ENCODE measurements around the gene BAZ1B. TPM values are rescaled to one million over a fixed set of nuclear protein-coding genes. Genes with fewer than 3 reads are reported as not detected.
"Not testable (repeated sequence)": the region's sequence is repeated elsewhere in the genome, so short reads cannot be mapped to it uniquely, and the experiment has no call there.

Gene BAZ1B
- total RNA-seq, 4 donors from 2014 or later = 55.3 to 72.2 (median 66.2) TPM

DNA sequence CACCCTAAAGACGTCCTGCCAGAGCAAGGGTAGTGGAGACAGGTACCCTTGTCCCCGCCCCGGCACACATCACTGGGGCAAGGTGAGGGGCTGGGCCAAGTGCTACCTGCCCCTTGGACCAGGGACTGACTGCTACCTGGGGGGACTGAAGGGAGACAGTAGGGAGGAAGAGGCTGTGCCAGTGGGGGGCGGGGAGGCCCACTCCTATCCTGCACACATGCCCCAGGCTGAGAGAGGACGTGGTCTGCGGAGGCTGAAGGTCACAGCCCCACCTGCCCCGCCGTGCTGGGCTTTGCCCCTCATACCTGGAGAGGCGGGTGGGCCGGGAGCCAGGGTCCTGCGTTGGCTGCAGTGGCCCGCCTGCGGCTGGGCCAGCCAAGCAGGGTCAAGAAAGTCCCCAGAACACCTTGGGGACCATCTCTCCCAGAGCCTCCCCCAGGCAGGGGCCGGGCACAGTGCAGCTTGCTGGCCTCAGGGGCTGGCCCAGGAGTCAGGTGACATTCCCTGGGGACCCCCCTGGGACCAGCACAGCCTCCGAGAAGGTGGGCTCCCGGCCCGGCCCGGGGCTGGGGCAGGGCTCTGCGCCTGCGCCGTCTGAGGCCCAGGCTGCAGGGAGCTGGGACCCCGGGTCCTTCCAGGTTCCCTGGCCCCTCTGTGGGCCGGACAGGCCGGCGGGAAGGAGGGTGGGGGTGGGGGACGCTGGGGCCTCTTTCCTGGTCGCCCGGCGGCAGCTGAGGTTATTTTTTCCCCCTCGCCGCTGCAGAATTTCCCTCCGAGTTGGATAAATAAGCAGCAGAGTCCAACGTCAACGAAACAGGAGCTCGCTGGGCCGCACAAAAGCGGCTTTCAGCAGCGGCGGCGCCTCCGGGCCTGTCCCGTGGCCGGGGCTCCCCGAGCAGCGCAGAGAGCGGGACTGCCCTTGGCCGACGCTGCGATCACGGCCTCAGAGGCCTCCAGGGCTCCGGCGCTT lies 98.3 kb downstream of the BAZ1B start:
- Histone ChIP-seq H3K4me1 (peaks cover 4 to 18% (median 12%) of the 10 kb centered on the region in 4 donors), H3K4me3 (peak overlapping the region; percentile 45 to 49 (median 48)), H3K27me3 (peaks cover 0 to 5% (median under 1%) of the 10 kb centered on the region in 4 donors), H3K36me3 (no peaks in the 10 kb centered on the region), H3K27ac (replicated peaks in 1 of 4) (peak overlapping the region in 3 of 4 donors; percentile 7 to 42 (median 39)), H3K9me3 (no peaks in the 10 kb centered on the region)
- intact Hi-C loops (cut with DNase I) = no loop called here
- 33% methylated on average over 32 of the region's 52 CpGs for WGBS
- TF ChIP-seq POLR2A (IDR thresholded peaks at IDR 0.05; ENCODE audit: low read depth) = no peak
- no peak for DNase-seq (ENCODE audit: extremely low spot score)

DNA sequence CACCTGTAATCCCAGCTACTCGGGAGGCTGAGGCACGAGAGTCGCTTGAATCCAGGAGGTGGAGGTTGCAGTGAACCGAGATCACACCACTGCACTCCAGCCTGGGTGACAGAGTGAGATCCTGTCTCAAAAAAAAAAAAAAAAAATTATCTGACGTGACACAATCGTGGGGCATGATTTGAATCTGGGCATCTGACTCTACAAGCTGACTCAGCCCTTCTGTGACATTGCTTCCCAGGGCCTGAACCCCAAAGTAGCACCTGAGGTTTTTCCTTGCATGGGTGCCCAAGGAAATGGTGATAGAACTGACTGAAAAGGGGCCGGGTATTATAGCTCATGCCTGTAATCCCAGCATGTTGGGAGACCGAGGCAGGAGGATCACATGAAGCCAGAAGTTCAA lies 101.5 kb downstream of the BAZ1B start:
- H3K27ac ChIP-seq (replicated peaks in 1 of 4); H3K36me3 ChIP-seq; DNase-seq (ENCODE audit: extremely low spot score); intact Hi-C loops (cut with DNase I); H3K9me3 ChIP-seq; H3K27me3 ChIP-seq; H3K4me3 ChIP-seq: not testable (repeated sequence)
- peaks cover 4 to 16% (median 12%) of the 10 kb centered on the region in 4 donors for H3K4me1 ChIP-seq
- 79% methylated on average over 8 of the region's 8 CpGs for WGBS

DNA sequence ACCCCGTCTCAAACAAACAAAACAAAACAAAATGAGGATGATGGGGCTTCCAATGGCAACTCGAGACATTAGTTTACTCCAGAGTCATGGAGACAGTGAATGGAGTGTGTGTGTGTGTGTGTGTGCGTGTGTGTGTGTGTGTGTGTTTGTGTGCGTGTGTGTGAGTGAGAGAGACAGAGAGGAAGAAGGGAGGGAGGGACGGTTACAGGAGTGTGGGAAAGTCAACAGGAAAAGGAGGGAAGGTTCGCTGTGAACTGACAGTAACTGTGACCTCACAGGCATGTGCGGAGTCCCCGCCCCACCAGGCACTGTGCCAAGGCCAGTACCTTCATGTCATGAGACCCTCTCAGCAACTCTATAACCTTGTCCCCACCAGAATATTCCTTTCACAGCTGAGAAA lies 102.1 kb downstream of the BAZ1B start:
- WGBS = 32% methylated on average over 6 of the region's 8 CpGs
- H3K27ac ChIP-seq (replicated peaks in 1 of 4); intact Hi-C loops (cut with DNase I); H3K4me3 ChIP-seq; DNase-seq (ENCODE audit: extremely low spot score); H3K9me3 ChIP-seq; H3K27me3 ChIP-seq; H3K36me3 ChIP-seq: not testable (repeated sequence)
- H3K4me1 ChIP-seq = peaks cover 4 to 16% (median 12%) of the 10 kb centered on the region in 4 donors

DNA sequence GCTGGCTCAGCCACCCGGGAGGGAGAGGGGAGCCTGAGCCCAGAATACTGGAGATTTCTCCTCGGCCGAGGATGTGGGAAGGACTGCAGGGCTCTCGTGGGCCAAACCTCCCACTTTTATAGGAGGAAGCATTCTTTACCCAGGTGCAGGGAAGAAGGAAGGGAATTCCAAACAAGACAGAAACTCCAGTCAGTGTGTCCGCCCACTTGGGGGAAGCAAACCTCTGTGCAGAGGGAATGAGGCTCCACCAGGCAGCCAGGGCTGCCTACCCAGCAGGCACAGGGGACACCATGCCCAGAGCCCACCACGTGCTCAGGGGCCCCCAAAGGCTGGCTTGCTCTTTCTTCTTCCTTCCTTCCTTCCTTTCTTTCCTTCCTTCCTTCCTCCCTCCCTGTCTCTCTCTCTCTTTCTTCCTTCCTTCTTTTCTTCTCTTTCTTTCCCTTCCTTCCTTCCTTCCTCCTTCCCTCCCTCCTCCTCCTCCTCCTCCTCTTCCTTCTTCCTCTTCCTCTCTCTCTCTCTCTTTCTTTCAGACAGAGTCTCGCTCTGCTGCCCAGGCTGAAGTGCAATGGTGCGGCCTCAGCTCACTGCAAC lies 103.9 kb downstream of the BAZ1B start:
- peaks cover 0 to 5% (median 0%) of the 10 kb centered on the region in 4 donors for H3K27me3 ChIP-seq

DNA sequence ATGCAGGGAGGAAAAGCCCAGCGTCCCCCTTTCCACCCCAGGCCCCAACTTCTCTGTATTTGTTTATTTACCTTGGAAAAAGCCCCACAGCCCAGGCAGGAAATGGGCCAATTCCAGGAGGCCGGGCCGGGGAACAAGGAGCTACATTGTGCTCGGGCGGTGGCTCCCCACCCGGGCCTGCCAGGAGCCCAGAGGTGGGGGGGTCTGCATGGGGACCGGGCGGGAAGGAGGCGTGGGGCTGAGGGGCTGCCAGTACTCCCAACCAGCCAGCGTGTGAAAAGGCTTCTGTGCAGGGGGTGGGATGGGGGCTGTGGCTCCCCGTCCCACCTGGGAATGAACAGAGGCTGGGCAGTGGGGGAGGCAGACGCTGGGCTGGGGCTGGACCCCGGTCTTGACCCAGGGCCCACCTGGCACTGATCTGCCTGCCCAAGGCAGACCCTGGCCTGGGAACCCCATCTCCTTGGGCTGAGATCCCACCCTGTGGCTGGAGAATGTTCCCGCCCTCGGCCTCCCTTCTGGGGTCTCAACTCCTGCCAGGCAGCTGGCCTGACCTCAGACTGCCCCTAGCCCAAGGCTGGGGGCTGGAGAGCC lies 111.5 kb downstream of the BAZ1B start:
- intact Hi-C loops (cut with DNase I); DNase-seq (ENCODE audit: extremely low spot score); H3K4me3 ChIP-seq; H3K36me3 ChIP-seq; H3K27ac ChIP-seq (replicated peaks in 1 of 4); H3K9me3 ChIP-seq: not testable (repeated sequence)
- WGBS = 43% methylated on average over 6 of the region's 15 CpGs
- peaks cover 0 to 15% (median 0%) of the 10 kb centered on the region in 4 donors for H3K27me3 ChIP-seq
- peaks cover 4 to 11% (median 10%) of the 10 kb centered on the region in 4 donors for H3K4me1 ChIP-seq

More for the DNA sequence above, 103.9 kb downstream of the BAZ1B start:
- TF ChIP-seq EP300 (IDR thresholded peaks at IDR 0.05) (no peak), POLR2AphosphoS5 (IDR thresholded peaks at IDR 0.05) (no peak), POLR2A (IDR thresholded peaks at IDR 0.05; ENCODE audit: low read depth) (no peak)
- TF ChIP-seq, protein P1, sequence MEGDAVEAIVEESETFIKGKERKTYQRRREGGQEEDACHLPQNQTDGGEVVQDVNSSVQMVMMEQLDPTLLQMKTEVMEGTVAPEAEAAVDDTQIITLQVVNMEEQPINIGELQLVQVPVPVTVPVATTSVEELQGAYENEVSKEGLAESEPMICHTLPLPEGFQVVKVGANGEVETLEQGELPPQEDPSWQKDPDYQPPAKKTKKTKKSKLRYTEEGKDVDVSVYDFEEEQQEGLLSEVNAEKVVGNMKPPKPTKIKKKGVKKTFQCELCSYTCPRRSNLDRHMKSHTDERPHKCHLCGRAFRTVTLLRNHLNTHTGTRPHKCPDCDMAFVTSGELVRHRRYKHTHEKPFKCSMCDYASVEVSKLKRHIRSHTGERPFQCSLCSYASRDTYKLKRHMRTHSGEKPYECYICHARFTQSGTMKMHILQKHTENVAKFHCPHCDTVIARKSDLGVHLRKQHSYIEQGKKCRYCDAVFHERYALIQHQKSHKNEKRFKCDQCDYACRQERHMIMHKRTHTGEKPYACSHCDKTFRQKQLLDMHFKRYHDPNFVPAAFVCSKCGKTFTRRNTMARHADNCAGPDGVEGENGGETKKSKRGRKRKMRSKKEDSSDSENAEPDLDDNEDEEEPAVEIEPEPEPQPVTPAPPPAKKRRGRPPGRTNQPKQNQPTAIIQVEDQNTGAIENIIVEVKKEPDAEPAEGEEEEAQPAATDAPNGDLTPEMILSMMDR (IDR thresholded peaks at IDR 0.05) = no peak
- no peak for DNase-seq (ENCODE audit: extremely low spot score)
- Histone ChIP-seq H3K36me3 (no peaks in the 10 kb centered on the region), H3K27ac (replicated peaks in 1 of 4) (no peak overlapping the region), H3K9me3 (no peaks in the 10 kb centered on the region), H3K4me1 (no peaks in the 10 kb centered on the region), H3K4me3 (no peak overlapping the region)
- WGBS = 77% methylated on average over 8 of the region's 8 CpGs
- intact Hi-C loops (cut with DNase I) = no loop called here

DNA sequence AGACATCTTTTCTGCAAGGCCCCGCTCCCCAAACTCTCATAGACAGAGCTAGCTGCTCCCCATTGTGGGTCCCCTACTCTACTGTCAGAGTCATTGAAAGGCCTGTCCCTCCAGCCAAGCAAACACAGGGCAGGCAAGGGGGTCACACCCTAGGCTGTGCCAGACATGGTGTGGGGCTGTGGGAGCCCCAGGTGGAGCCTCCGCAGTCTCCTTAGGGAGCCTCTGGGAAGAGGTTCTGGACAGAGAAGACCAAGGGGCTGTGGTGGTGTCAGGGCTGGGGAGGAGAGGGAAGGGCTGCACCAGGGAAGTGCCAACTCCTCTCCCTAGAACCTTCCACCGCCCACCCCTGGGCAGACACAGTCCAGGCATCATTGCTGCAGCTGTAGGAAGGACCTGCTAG lies 117.2 kb downstream of the BAZ1B start:
- H3K27me3 ChIP-seq; H3K27ac ChIP-seq (replicated peaks in 1 of 4); H3K4me3 ChIP-seq; DNase-seq (ENCODE audit: extremely low spot score); H3K36me3 ChIP-seq; H3K9me3 ChIP-seq; H3K4me1 ChIP-seq; intact Hi-C loops (cut with DNase I): not testable (repeated sequence)
- 90% methylated on average over 2 of the region's 3 CpGs for WGBS

All from esophagus muscularis mucosa (tissue), 4 donors.